ENCODE measurements around the gene TET3.

DNA sequence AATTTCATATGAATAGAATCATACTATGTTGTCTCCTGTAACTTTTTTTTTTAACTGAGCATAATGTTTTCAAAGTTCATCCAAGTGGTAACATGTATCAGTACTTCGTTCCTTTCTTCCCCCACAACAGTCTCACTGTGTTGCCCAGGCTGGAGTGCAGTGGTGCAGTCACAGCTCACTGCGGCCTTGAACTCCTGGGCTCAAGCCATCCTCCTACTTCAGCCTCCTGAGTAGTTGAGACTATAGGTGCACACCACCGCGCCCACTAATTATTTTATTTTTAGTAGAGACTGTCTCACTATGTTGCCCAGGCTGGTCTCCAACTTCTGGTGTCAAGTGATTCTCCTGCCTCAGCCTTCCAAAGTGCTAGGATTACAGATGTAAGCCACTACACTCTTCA, 23.4 kb upstream of the TET3 start:
- no peak for TF ChIP-seq EZH2 (IDR thresholded peaks at IDR 0.05; ENCODE audit: low read length)
- no peak for TF ChIP-seq CTCF (optimal IDR thresholded peaks at IDR 0.05 in 1 of 3, IDR thresholded peaks at IDR 0.05 in 1 of 3, conservative IDR thresholded peaks at IDR 0.05 in 1 of 3; ENCODE audit: extremely low read depth in 1 of 3, insufficient read depth in 2 of 3, low read length in 3 of 3)

All from keratinocyte (primary cell).